Loucy (cell line): ENCODE results near the gene RBBP6.

Experiments
- EZH2phosphoT487 ChIP-seq: fragments of 200-600 bp; IDR thresholded peaks from 2 replicates; pipeline ENCODE4 v1.6.1; 2018; ENCODE audit warnings: antibody characterized with exemption, mild to moderate bottlenecking, moderate library complexity, borderline replicate concordance
- TF ChIP-seq, protein P1 (sequence below): fragments of 200-600 bp; sonication (generic); conservative IDR thresholded peaks from 2 replicates; pipeline ENCODE4 v1.5.1; 2014; ENCODE audit warnings: mild to moderate bottlenecking, antibody characterized with exemption, low read length

DNA sequence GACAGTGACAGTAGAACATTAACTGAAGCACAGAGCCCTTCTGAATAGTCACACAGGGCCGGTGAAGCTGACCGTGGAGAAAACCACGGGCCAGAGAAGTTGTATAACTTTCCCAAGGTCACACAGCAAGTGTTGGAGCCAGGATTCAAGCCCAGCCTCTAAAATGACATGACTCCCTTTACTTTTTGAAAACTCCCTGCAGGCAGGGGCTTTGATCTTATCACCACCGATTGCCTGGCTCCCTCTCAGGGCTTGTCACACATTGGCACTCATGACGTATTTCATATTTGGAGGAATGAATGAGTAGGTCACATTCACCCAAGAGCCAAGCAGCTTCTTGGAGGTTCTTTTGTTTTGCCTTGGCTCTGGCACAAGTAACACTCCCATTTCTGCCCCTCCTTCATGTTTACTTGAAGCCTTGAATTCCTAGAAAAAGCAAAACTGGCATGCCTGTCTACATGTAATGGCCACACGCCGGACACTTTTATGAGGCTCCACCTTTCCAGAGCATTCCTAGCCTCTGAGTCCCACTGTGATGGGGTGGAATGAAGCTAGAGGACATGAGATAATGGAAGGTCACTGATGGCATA is 13.3 kb upstream of the RBBP6 start:
- TF ChIP-seq, protein P1, sequence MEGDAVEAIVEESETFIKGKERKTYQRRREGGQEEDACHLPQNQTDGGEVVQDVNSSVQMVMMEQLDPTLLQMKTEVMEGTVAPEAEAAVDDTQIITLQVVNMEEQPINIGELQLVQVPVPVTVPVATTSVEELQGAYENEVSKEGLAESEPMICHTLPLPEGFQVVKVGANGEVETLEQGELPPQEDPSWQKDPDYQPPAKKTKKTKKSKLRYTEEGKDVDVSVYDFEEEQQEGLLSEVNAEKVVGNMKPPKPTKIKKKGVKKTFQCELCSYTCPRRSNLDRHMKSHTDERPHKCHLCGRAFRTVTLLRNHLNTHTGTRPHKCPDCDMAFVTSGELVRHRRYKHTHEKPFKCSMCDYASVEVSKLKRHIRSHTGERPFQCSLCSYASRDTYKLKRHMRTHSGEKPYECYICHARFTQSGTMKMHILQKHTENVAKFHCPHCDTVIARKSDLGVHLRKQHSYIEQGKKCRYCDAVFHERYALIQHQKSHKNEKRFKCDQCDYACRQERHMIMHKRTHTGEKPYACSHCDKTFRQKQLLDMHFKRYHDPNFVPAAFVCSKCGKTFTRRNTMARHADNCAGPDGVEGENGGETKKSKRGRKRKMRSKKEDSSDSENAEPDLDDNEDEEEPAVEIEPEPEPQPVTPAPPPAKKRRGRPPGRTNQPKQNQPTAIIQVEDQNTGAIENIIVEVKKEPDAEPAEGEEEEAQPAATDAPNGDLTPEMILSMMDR = no peak
- TF ChIP-seq EZH2phosphoT487 = no peak
